ENCODE measurements around the gene FBXL7. TPM values are rescaled to one million over a fixed set of nuclear protein-coding genes. Genes with fewer than 3 reads are reported as not detected.

Gene FBXL7
- total and polyA plus RNA-seq, 2 experiments from 2014 or later = 4.5 to 15.2 TPM

DNA sequence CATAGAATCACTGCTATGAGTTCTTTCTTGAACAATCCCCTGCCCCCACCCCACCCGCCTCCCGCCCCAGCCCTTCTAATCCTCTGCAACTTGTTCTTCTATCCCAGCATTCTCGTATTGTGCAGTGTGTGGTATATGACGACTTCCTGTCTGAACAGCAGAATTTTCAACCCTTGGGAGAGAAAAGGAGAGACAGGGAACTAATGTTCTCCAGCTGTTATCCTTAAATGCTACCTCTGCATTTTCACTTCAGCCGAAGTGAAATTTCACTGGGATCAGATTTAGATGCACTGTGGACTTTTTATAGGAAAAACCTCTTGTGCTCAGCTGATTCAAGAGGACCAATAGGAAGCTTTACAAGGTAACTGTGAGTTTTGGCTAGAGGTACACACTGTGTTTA lies 2.2 kb downstream of the FBXL7 start (continued):
- TF ChIP-seq, protein P1, sequence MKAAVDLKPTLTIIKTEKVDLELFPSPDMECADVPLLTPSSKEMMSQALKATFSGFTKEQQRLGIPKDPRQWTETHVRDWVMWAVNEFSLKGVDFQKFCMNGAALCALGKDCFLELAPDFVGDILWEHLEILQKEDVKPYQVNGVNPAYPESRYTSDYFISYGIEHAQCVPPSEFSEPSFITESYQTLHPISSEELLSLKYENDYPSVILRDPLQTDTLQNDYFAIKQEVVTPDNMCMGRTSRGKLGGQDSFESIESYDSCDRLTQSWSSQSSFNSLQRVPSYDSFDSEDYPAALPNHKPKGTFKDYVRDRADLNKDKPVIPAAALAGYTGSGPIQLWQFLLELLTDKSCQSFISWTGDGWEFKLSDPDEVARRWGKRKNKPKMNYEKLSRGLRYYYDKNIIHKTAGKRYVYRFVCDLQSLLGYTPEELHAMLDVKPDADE (IDR thresholded peaks at IDR 0.05) = no peak
- TF ChIP-seq EZH2phosphoT487 (IDR thresholded peaks at IDR 0.05; ENCODE audit: unreplicated experiment) = no peak
- TF ChIP-seq, protein P2, sequence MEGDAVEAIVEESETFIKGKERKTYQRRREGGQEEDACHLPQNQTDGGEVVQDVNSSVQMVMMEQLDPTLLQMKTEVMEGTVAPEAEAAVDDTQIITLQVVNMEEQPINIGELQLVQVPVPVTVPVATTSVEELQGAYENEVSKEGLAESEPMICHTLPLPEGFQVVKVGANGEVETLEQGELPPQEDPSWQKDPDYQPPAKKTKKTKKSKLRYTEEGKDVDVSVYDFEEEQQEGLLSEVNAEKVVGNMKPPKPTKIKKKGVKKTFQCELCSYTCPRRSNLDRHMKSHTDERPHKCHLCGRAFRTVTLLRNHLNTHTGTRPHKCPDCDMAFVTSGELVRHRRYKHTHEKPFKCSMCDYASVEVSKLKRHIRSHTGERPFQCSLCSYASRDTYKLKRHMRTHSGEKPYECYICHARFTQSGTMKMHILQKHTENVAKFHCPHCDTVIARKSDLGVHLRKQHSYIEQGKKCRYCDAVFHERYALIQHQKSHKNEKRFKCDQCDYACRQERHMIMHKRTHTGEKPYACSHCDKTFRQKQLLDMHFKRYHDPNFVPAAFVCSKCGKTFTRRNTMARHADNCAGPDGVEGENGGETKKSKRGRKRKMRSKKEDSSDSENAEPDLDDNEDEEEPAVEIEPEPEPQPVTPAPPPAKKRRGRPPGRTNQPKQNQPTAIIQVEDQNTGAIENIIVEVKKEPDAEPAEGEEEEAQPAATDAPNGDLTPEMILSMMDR (conservative IDR thresholded peaks at IDR 0.05; ENCODE audit: low read depth in 2 of 2) = no peak
- TF ChIP-seq, protein P3, sequence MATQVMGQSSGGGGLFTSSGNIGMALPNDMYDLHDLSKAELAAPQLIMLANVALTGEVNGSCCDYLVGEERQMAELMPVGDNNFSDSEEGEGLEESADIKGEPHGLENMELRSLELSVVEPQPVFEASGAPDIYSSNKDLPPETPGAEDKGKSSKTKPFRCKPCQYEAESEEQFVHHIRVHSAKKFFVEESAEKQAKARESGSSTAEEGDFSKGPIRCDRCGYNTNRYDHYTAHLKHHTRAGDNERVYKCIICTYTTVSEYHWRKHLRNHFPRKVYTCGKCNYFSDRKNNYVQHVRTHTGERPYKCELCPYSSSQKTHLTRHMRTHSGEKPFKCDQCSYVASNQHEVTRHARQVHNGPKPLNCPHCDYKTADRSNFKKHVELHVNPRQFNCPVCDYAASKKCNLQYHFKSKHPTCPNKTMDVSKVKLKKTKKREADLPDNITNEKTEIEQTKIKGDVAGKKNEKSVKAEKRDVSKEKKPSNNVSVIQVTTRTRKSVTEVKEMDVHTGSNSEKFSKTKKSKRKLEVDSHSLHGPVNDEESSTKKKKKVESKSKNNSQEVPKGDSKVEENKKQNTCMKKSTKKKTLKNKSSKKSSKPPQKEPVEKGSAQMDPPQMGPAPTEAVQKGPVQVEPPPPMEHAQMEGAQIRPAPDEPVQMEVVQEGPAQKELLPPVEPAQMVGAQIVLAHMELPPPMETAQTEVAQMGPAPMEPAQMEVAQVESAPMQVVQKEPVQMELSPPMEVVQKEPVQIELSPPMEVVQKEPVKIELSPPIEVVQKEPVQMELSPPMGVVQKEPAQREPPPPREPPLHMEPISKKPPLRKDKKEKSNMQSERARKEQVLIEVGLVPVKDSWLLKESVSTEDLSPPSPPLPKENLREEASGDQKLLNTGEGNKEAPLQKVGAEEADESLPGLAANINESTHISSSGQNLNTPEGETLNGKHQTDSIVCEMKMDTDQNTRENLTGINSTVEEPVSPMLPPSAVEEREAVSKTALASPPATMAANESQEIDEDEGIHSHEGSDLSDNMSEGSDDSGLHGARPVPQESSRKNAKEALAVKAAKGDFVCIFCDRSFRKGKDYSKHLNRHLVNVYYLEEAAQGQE (IDR thresholded peaks at IDR 0.05; ENCODE audit: unreplicated experiment) = no peak
- no peak for TF ChIP-seq EZH2 (IDR thresholded peaks at IDR 0.05; ENCODE audit: low read depth, unreplicated experiment)
- no peak for TF ChIP-seq CREB1 (CRISPR knock-in tag; IDR thresholded peaks at IDR 0.05; ENCODE audit: low read depth)
- no peak for TF ChIP-seq NANOG (IDR thresholded peaks at IDR 0.05; ENCODE audit: borderline replicate concordance)

DNA sequence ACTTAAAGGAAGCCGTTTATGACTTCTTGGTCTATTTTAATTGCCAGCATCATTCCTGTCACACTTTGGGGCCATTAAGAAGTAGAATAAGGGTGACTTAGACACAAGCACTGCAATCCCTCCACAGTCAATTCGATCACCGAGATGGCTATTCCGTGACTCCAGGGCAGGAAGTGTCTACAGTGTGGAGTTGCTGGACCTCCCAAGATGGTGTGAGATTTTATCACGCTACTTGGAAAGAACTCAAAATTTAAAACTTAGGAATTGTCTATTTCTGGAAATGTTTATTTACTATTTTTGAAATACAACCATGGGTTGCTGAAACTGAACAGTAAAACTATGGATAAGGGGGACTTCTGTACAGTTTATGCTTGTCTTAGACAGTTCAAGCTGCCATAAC lies 6.2 kb downstream of the FBXL7 start:
- no peak overlapping the region for H3K4me2 ChIP-seq
- DNase-seq (ENCODE audit: low spot score) (no peak), ATAC-seq (no peak)
- H3K4me3 ChIP-seq = no peak overlapping the region
- Mint-ChIP-seq H3K4me3 (no peak overlapping the region), H3K27ac (no peak overlapping the region), H3K4me1 (peaks cover 48% of the 10 kb centered on the region; the same call in 2 of the 3 replicates), H3K36me3 (ENCODE audit: low read depth) (no peaks in the 10 kb centered on the region), H3K9me3 (no peaks in the 10 kb centered on the region), H3K27me3 (ENCODE audit: insufficient read depth, low read depth, poor library complexity) (peaks cover 5% of the 10 kb centered on the region)
- H3K79me2 ChIP-seq (replicated peaks; ENCODE audit: insufficient read depth) = peaks cover 93% of the 10 kb centered on the region
- H3K27me3 ChIP-seq (ENCODE audit: insufficient read depth) = peaks cover under 1% of the 10 kb centered on the region; the same call in 1 of the 2 replicates
- no peaks in the 10 kb centered on the region for H3F3A ChIP-seq (replicated peaks; ENCODE audit: low read depth)
- no peak overlapping the region for H3K27ac ChIP-seq (ENCODE audit: low read depth)
- no peaks in the 10 kb centered on the region for H3K9me2 ChIP-seq (ENCODE audit: insufficient read depth)
- H3K36me3 ChIP-seq (ENCODE audit: insufficient read depth) = no peaks in the 10 kb centered on the region
- H4K20me1 ChIP-seq (replicated peaks; ENCODE audit: insufficient read depth) = peaks cover 3% of the 10 kb centered on the region; the same call in 1 of the 2 replicates
- no peak overlapping the region for H2AFZ ChIP-seq
- H3K4me1 ChIP-seq (ENCODE audit: insufficient read depth) = peaks cover 35% of the 10 kb centered on the region
- TF ChIP-seq, protein P3 (IDR thresholded peaks at IDR 0.05; ENCODE audit: unreplicated experiment) = no peak
- TF ChIP-seq, protein P4, sequence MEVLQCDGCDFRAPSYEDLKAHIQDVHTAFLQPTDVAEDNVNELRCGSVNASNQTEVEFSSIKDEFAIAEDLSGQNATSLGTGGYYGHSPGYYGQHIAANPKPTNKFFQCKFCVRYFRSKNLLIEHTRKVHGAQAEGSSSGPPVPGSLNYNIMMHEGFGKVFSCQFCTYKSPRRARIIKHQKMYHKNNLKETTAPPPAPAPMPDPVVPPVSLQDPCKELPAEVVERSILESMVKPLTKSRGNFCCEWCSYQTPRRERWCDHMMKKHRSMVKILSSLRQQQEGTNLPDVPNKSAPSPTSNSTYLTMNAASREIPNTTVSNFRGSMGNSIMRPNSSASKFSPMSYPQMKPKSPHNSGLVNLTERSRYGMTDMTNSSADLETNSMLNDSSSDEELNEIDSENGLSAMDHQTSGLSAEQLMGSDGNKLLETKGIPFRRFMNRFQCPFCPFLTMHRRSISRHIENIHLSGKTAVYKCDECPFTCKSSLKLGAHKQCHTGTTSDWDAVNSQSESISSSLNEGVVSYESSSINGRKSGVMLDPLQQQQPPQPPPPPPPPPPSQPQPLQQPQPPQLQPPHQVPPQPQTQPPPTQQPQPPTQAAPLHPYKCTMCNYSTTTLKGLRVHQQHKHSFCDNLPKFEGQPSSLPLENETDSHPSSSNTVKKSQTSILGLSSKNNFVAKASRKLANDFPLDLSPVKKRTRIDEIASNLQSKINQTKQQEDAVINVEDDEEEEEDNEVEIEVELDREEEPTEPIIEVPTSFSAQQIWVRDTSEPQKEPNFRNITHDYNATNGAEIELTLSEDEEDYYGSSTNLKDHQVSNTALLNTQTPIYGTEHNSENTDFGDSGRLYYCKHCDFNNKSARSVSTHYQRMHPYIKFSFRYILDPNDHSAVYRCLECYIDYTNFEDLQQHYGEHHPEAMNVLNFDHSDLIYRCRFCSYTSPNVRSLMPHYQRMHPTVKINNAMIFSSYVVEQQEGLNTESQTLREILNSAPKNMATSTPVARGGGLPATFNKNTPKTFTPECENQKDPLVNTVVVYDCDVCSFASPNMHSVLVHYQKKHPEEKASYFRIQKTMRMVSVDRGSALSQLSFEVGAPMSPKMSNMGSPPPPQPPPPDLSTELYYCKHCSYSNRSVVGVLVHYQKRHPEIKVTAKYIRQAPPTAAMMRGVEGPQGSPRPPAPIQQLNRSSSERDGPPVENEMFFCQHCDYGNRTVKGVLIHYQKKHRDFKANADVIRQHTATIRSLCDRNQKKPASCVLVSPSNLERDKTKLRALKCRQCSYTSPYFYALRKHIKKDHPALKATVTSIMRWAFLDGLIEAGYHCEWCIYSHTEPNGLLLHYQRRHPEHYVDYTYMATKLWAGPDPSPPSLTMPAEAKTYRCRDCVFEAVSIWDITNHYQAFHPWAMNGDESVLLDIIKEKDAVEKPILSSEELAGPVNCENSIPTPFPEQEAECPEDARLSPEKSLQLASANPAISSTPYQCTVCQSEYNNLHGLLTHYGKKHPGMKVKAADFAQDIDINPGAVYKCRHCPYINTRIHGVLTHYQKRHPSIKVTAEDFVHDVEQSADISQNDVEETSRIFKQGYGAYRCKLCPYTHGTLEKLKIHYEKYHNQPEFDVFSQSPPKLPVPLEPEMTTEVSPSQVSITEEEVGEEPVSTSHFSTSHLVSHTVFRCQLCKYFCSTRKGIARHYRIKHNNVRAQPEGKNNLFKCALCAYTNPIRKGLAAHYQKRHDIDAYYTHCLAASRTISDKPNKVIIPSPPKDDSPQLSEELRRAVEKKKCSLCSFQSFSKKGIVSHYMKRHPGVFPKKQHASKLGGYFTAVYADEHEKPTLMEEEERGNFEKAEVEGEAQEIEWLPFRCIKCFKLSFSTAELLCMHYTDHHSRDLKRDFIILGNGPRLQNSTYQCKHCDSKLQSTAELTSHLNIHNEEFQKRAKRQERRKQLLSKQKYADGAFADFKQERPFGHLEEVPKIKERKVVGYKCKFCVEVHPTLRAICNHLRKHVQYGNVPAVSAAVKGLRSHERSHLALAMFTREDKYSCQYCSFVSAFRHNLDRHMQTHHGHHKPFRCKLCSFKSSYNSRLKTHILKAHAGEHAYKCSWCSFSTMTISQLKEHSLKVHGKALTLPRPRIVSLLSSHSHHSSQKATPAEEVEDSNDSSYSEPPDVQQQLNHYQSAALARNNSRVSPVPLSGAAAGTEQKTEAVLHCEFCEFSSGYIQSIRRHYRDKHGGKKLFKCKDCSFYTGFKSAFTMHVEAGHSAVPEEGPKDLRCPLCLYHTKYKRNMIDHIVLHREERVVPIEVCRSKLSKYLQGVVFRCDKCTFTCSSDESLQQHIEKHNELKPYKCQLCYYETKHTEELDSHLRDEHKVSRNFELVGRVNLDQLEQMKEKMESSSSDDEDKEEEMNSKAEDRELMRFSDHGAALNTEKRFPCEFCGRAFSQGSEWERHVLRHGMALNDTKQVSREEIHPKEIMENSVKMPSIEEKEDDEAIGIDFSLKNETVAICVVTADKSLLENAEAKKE (CRISPR knock-in tag; IDR thresholded peaks at IDR 0.05) = no peak
